T-cell (primary cell): Measurements from ENCODE around the gene CTNNA3. TPM values are rescaled to one million over a fixed set of nuclear protein-coding genes. Genes with fewer than 3 reads are reported as not detected.

Experiments
- ATAC-seq, 4 experiments: fragments of 200-7000 bp in 3 of 4; fragments of 150-1000 bp in 1 of 4; cut with Tn5 transposase; replicated peaks in 1 of 4; 1 replicate in 3 of 4; 2 replicates in 1 of 4; pipeline ENCODE4 v1.10.0; 2021; ENCODE audit warnings: moderate library complexity in 3 of 4, mild to moderate bottlenecking in 2 of 4, moderate number of reproducible peaks in 1 of 4
- CTCF ChIA-PET, 2 donors: fragments of 300-600 bp; sonication (Branson Sonifier 250); formaldehyde crosslinking; loops; one replicate each; lab custom pipeline; 2022; ENCODE audit warnings: antibody characterized with exemption in 2 of 2; lab: Charles Lee
- POLR2A ChIA-PET, 2 donors: fragments of 300-600 bp; sonication (Branson Sonifier 250); formaldehyde crosslinking; loops; one replicate each; lab custom pipeline; 2022; ENCODE audit warnings: antibody characterized with exemption in 2 of 2; lab: Charles Lee
- DNase-seq, 35 experiments: peaks; one replicate each; pipeline versions ENCODE4 v3.0.0 to v3.0.0-alpha.2; 2013 to 2023
- H3K27ac ChIP-seq: one replicate; pipeline ENCODE4 v1.5.1; 2013; ENCODE audit warnings: low read length
- H3K27me3 ChIP-seq, 2 experiments: replicated peaks in 1 of 2; 1 replicate in 1 of 2; 2 replicates in 1 of 2; pipeline versions ENCODE4 v1.6.1 to v1.7.0; 2013; ENCODE audit warnings: low read length in 1 of 2, mixed read lengths in 1 of 2; ENCODE audit not compliant: control insufficient read depth in 2 of 2, insufficient read depth in 2 of 2; ENCODE audit errors: extremely low read depth in 1 of 2
- H3K36me3 ChIP-seq, 2 donors: 1 replicate in 1 of 2; 2 replicates in 1 of 2; pipeline versions ENCODE4 v1.6.1 to v1.7.0; 2013; ENCODE audit warnings: low read length in 1 of 2; ENCODE audit not compliant: control insufficient read depth in 2 of 2, insufficient read depth in 1 of 2; ENCODE audit errors: extremely low read depth in 1 of 2
- H3K4me1 ChIP-seq, 2 experiments: 1 replicate in 1 of 2; 2 replicates in 1 of 2; pipeline versions ENCODE4 v1.6.1 to v1.7.0; 2013; ENCODE audit warnings: low read length in 2 of 2, mixed read lengths in 1 of 2; ENCODE audit not compliant: insufficient read depth in 2 of 2, control insufficient read depth in 1 of 2; ENCODE audit errors: extremely low read depth in 1 of 2
- H3K4me3 ChIP-seq, 2 donors: 1 replicate in 1 of 2; 2 replicates in 1 of 2; pipeline versions ENCODE4 v1.5.1 to v1.7.0; 2013; ENCODE audit warnings: mild to moderate bottlenecking in 2 of 2, low read length in 1 of 2, moderate library complexity in 1 of 2; ENCODE audit not compliant: control insufficient read depth in 1 of 2; ENCODE audit errors: extremely low read depth in 1 of 2
- H3K9me3 ChIP-seq: 2 replicates; pipeline ENCODE4 v1.7.0; 2013
- H3K27ac Mint-ChIP-seq, 2 donors: one replicate each; pipeline ENCODE4 v1.8.0; 2020 to 2021; ENCODE audit warnings: mild to moderate bottlenecking in 2 of 2, mixed read lengths in 2 of 2
- H3K27me3 Mint-ChIP-seq, 2 donors: one replicate each; pipeline ENCODE4 v1.8.0; 2021 to 2022; ENCODE audit warnings: mixed read lengths in 2 of 2
- H3K36me3 Mint-ChIP-seq: one replicate; pipeline ENCODE4 v1.8.0; 2021; ENCODE audit warnings: mixed read lengths
- H3K4me1 Mint-ChIP-seq, 3 donors: one replicate each; pipeline ENCODE4 v1.8.0; 2020 to 2022; ENCODE audit warnings: mixed read lengths in 3 of 3, mild to moderate bottlenecking in 1 of 3
- H3K4me3 Mint-ChIP-seq, 3 donors: one replicate each; pipeline ENCODE4 v1.8.0; 2020 to 2022; ENCODE audit warnings: mild to moderate bottlenecking in 3 of 3, mixed read lengths in 3 of 3, moderate library complexity in 3 of 3
- H3K9me3 Mint-ChIP-seq, 3 donors: one replicate each; pipeline ENCODE4 v1.8.0; 2020 to 2022; ENCODE audit warnings: mixed read lengths in 3 of 3
- WGBS: methylation state at CpG from one replicate; pipeline ENCODE4 v1.1.5; 2013; ENCODE audit warnings: missing lambda C conversion rate; ENCODE audit not compliant: insufficient coverage; 5-methylcytosine and 5-hydroxymethylcytosine counted together
- total RNA-seq, 35 experiments: library from RNA in 6 of 35; stranded (reverse) in 6 of 35; fragments of 120-200 nt in 1 of 35; gene quantifications; one replicate each; pipeline versions ENCODE4 v1.2.1 to v1.2.4 and lab custom pipeline; 2013 to 2026

Gene CTNNA3
- total RNA-seq, 5 donors from 2014 or later (not counting 1 experiment from before 2014, with no cell fraction given): 0.88 TPM; not detected in 4

GRCh38 chr10:66283874-66284464, 1412.0 kb downstream of the CTNNA3 start:
- no peak overlapping the region for H3K27ac ChIP-seq
- no peaks in the 10 kb centered on the region for H3K36me3 ChIP-seq
- H3K4me3 Mint-ChIP-seq: no peak overlapping the region
- no peaks in the 10 kb centered on the region for H3K4me1 ChIP-seq
- H3K9me3 Mint-ChIP-seq: peaks cover 0 to 2% (median 0%) of the 10 kb centered on the region in 3 donors
- no peaks in the 10 kb centered on the region for H3K27me3 ChIP-seq
- no peaks in the 10 kb centered on the region for H3K36me3 Mint-ChIP-seq
- no peak overlapping the region for H3K27ac Mint-ChIP-seq
- no peak overlapping the region for H3K4me3 ChIP-seq
- ATAC-seq: no peak
- no peaks in the 10 kb centered on the region for H3K9me3 ChIP-seq
- H3K27me3 Mint-ChIP-seq: no peaks in the 10 kb centered on the region
- CTCF ChIA-PET: no interaction called here
- no peaks in the 10 kb centered on the region for H3K4me1 Mint-ChIP-seq
- POLR2A ChIA-PET: no interaction called here
- WGBS: 90% methylated on average over 2 of the region's 4 CpGs
- no peak for DNase-seq

GRCh38 chr10:66283064-66283463, 1412.9 kb downstream of the CTNNA3 start:
- ChIA-PET CTCF (no interaction called here), POLR2A (no interaction called here)
- Mint-ChIP-seq H3K27ac (no peak overlapping the region), H3K27me3 (no peaks in the 10 kb centered on the region), H3K4me1 (no peaks in the 10 kb centered on the region), H3K9me3 (peaks cover 0 to 2% (median 0%) of the 10 kb centered on the region in 3 donors), H3K4me3 (no peak overlapping the region), H3K36me3 (no peaks in the 10 kb centered on the region)
- Histone ChIP-seq H3K36me3 (no peaks in the 10 kb centered on the region), H3K4me1 (no peaks in the 10 kb centered on the region), H3K4me3 (no peak overlapping the region), H3K27ac (no peak overlapping the region), H3K27me3 (no peaks in the 10 kb centered on the region), H3K9me3 (no peaks in the 10 kb centered on the region)
- WGBS: no CpG with 5 or more reads among the region's 2 CpGs
- DNase-seq (no peak), ATAC-seq (no peak)

DNA sequence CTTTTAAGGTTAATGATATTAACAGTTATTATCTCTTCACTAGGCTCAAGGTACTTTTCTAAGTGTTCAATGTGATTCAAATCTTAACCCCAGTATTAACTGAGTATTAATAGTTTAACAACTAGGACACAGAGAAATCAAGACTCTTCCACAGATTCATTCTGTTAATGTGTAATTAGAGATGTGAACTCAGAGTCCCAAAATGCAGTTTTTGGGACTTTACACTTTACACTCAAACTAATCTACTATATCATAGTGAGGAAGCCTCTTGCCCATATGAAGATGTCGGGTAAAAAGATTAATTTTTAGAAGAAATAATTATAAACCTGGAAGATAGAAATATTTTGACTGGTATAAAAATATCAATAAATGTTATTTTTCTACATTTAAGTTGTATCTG, 1414.7 kb downstream of the CTNNA3 start:
- H3K9me3 Mint-ChIP-seq: no peaks in the 10 kb centered on the region
- Histone ChIP-seq H3K27ac (no peak overlapping the region), H3K4me3 (no peak overlapping the region), H3K27me3 (no peaks in the 10 kb centered on the region), H3K4me1 (no peaks in the 10 kb centered on the region), H3K36me3 (no peaks in the 10 kb centered on the region), H3K9me3 (no peaks in the 10 kb centered on the region)
- no peaks in the 10 kb centered on the region for H3K4me1 Mint-ChIP-seq
- no peak overlapping the region for H3K27ac Mint-ChIP-seq
- CTCF ChIA-PET: no interaction called here
- POLR2A ChIA-PET: no interaction called here
- H3K27me3 Mint-ChIP-seq: no peaks in the 10 kb centered on the region
- ATAC-seq: no peak
- DNase-seq: no peak
- WGBS: no CpG with 5 or more reads among the region's 1 CpG
- no peaks in the 10 kb centered on the region for H3K36me3 Mint-ChIP-seq
- H3K4me3 Mint-ChIP-seq: no peak overlapping the region

DNA sequence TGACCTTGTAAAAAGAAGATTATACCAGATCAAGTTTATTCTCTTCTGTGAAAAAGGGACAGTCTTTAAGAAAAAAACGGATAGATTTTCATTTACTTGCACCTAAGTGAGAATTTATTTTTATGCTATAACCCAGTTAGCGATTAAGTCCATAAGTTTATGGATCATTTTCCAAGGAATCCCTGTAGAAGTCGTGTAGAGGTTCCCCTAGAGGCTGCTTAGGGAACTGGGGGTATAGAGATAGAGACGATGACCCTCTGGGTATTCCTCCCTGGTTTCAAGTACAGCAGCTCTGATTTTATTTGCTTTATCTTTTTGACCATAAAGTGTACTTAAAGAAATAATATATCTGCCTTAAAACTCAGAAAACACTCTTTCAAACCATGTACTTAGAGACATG, 1418.5 kb downstream of the CTNNA3 start:
- Histone ChIP-seq H3K9me3 (no peaks in the 10 kb centered on the region), H3K27me3 (no peaks in the 10 kb centered on the region), H3K27ac (no peak overlapping the region), H3K4me3 (no peak overlapping the region), H3K36me3 (no peaks in the 10 kb centered on the region), H3K4me1 (no peaks in the 10 kb centered on the region)
- POLR2A ChIA-PET: no interaction called here
- Mint-ChIP-seq H3K4me1 (no peaks in the 10 kb centered on the region), H3K9me3 (peaks cover 0 to 5% (median 0%) of the 10 kb centered on the region in 3 donors), H3K36me3 (no peaks in the 10 kb centered on the region), H3K4me3 (no peak overlapping the region), H3K27me3 (no peaks in the 10 kb centered on the region), H3K27ac (no peak overlapping the region)
- no peak for ATAC-seq
- CTCF ChIA-PET: no interaction called here
- DNase-seq: no peak
- 20% methylated on average over 1 of the region's 4 CpGs for WGBS

- ChIA-PET POLR2A (no interaction called here), CTCF (no interaction called here)
- no CpG with 5 or more reads among the region's 3 CpGs for WGBS
- no peaks in the 10 kb centered on the region for H3K36me3 ChIP-seq
- no peak overlapping the region for H3K27ac ChIP-seq
- ATAC-seq (no peak), DNase-seq (no peak)
- Mint-ChIP-seq H3K4me1 (no peaks in the 10 kb centered on the region), H3K27me3 (no peaks in the 10 kb centered on the region), H3K9me3 (peaks cover 0 to 5% (median 0%) of the 10 kb centered on the region in 3 donors), H3K36me3 (no peaks in the 10 kb centered on the region), H3K27ac (no peak overlapping the region), H3K4me3 (no peak overlapping the region)
- H3K4me3 ChIP-seq: no peak overlapping the region
- no peaks in the 10 kb centered on the region for H3K27me3 ChIP-seq
- H3K4me1 ChIP-seq: no peaks in the 10 kb centered on the region
- H3K9me3 ChIP-seq: no peaks in the 10 kb centered on the region
These were observed 1422.0 kb downstream of the CTNNA3 start for GRCh38 chr10:66273966-66274519.

- ATAC-seq: no peak
- Mint-ChIP-seq H3K36me3 (no peaks in the 10 kb centered on the region), H3K9me3 (peaks cover 0 to 9% (median 0%) of the 10 kb centered on the region in 3 donors), H3K27me3 (no peaks in the 10 kb centered on the region), H3K27ac (no peak overlapping the region), H3K4me3 (no peak overlapping the region), H3K4me1 (no peaks in the 10 kb centered on the region)
- ChIA-PET POLR2A (no interaction called here), CTCF (no interaction called here)
- no peak for DNase-seq
- Histone ChIP-seq H3K27me3 (no peaks in the 10 kb centered on the region), H3K9me3 (no peaks in the 10 kb centered on the region), H3K4me3 (no peak overlapping the region), H3K4me1 (no peaks in the 10 kb centered on the region), H3K36me3 (no peaks in the 10 kb centered on the region), H3K27ac (no peak overlapping the region)
- WGBS: no CpG with 5 or more reads among the region's 1 CpG
These were observed 1430.6 kb downstream of the CTNNA3 start for GRCh38 chr10:66265398-66265797.
